NCI-H1694 treated with DMSO at 0.1 percent for 48 hours (cell line): ENCODE results near the gene CFAP91.
"Not testable (repeated sequence)": the region's sequence is repeated elsewhere in the genome, so short reads cannot be mapped to it uniquely, and the experiment has no call there.

ENCODE experiments used
- DNase-seq: peaks from one replicate; lab custom pipeline; 2025; lab: John Stamatoyannopoulos, UW

CFAP91 gene

GRCh38 chr3:119677641-119677934 is 25.2 kb upstream of the CFAP91 start:
- DNase-seq = no peak

DNA sequence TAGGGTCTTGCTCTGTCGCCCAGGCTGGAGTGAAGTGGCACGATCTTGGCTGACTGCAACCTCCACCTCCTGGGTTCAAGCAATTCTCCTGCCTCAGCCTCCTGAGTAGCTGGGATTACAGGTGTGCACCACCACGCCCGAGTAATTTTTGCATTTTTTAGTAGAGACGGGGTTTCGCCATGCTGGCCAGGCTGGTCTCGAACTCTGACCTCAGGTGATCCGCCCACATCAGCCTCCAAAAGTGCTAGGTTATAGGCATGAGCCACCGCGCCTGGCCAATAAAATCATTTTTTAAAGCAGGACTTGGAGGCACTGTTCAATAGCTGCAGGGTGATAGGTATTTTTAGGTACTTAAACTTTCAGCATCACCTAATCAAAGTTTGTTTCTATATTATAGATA is 24.6 kb upstream of the CFAP91 start:
- DNase-seq = not testable (repeated sequence)

DNA sequence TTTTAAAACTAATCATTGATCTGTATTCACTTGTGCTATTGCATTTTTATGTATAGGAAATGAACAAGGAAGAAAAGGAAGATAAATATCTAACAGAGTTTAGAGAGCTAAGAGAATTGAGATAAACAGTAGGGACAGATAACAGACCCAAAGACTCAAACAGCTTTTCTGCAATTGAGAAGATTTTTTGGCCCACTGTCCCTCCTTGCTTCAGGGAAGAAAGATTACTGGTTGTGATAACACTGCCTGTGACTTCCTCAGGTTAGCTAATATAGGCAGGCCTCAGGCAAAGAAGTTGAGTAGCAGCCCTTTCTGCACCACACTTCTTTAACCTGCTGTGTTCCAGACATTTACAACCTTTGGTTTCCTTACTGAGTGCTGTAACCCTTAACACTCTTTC is 22.9 kb upstream of the CFAP91 start:
- no peak for DNase-seq

GRCh38 chr3:119681279-119681678 is 21.5 kb upstream of the CFAP91 start:
- peak; percentile 1 for DNase-seq

DNA sequence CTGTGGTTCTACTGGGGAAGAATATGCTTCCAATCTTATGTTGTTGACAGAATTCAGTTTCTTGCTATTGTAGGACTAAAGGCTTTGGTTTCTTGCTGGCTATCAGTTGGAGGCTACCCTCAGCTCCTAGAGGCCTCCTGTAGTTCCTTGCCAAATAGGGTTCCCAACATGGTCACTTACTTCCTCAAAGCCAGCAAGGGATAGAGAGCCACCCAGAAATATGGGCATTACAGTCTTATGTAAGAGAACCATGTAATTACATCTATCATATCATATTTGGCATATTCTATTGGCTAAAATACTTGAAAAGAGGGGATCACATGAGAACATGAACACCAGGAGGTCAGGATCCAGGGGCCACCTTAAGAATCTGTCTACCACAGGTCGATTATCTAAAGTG is 19.4 kb upstream of the CFAP91 start:
- DNase-seq = no peak

GRCh38 chr3:119690043-119690656 is 12.7 kb upstream of the CFAP91 start:
- DNase-seq = peak; percentile 3

GRCh38 chr3:119695480-119695879 is 7.3 kb upstream of the CFAP91 start:
- no peak for DNase-seq

GRCh38 chr3:119697394-119697793 is 5.4 kb upstream of the CFAP91 start:
- no peak for DNase-seq

DNA sequence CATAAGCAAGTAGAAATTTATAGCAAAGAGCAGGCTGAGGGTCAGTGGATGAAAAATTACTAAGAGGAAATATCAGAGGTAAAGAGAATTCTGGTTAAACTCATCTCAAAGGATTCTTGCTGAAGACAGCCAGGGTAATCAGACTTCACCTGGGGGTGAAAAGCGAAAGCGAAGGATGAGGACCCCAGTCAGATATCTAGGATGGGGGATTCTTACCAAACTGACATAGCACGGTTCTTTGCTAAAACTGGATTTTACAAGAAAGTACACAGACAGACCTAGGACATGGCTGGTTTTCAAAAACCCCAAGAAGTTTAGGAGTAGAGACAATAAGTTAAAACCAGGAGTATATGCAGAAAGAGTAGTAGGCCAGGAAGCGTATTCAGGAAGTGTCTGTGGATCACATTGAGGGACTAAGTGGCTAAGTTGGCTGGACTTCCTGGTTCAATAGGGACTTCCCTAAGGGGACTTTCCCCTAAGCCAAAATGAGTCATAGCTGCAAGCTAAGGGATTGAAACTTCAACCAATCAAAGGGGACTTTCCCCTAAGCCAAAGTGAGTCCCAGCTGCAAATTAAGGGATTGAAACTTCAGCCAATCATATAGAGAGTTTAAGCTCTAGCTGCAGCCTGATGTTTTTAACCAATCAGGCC is 2.4 kb upstream of the CFAP91 start:
- DNase-seq = no peak

GRCh38 chr3:119700920-119701734 is 1.7 kb upstream of the CFAP91 start:
- DNase-seq = no peak

DNA sequence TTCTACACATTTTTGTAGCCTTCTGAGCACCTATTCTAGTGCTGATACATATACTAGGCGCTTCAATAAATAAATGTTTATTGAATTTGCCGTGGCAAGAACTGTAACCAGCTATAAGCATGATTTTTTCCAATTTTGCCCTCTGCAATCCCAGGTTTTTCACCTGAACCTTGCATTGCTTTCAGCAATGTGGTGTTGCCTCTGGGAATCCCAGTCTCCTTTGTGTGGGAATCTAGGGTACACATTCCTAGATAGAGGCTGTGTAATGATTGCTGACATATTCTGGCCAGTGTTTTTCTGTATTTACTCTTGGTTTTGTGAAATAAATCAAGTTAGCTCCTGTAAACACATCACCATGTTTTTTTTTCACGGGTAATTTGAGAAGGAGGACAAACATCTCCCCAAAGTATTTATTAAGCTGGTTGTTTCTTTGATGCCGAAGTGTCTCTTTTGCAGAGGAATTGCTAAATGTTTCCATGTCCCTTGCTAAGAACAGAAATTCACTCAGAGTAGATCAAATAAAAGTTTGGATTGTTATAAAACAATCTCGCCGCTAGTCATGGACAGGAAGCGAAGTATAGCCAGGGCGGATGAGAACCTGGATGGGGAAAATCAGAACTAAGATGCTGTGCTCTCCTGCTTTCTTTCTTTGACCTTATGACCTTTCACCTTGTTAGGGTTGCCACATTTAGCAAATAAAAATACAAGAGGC is 1.2 kb downstream of the CFAP91 start:
- no peak for DNase-seq

GRCh38 chr3:119715105-119715504 is 12.3 kb downstream of the CFAP91 start:
- no peak for DNase-seq

GRCh38 chr3:119716998-119717397 is 14.2 kb downstream of the CFAP91 start:
- DNase-seq = no peak

- DNase-seq = no peak
Observed at GRCh38 chr3:119717520-119717919, 14.7 kb downstream of the CFAP91 start.

- no peak for DNase-seq
Observed at GRCh38 chr3:119723022-119723421, 20.2 kb downstream of the CFAP91 start.

- no peak for DNase-seq
Observed at GRCh38 chr3:119726909-119727308, 24.1 kb downstream of the CFAP91 start.

GRCh38 chr3:119729996-119730395 is 27.2 kb downstream of the CFAP91 start:
- DNase-seq = peak; percentile 64

- DNase-seq = peak; percentile 81
Observed at GRCh38 chr3:119731560-119732343, 28.9 kb downstream of the CFAP91 start.

DNA sequence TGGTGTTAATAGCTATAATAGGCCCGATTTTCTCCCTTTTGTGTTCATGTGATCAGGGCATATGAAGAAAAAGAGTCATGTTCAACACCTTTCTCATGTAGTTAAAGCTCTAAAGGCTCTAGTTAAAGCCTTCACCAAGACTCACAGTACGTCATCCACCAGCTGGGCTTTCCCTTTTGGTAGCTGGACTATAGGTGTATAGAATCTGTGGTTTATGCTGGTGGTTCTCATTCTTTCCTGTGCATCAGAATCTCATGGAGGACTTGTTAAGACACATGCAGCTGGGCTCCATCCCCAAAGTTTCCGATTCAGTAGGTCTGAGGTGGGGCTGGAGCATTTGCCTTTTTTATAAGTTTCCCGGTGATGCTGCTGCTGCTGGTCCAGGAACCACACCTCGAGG is 31.0 kb downstream of the CFAP91 start:
- DNase-seq = no peak

- DNase-seq = no peak
Observed at GRCh38 chr3:119738741-119739140, 35.9 kb downstream of the CFAP91 start.

GRCh38 chr3:119741657-119742590 is 39.1 kb downstream of the CFAP91 start:
- DNase-seq = no peak
